Stimulated activated CD8-positive, alpha-beta memory T cell treated with anti-CD3 and anti-CD28 coated beads, Interleukin-15, amount 100 ng/mL, for 4 hours (primary cell): ENCODE measurements around the gene CAMKK2.
"Not testable (repeated sequence)": the region's sequence is repeated elsewhere in the genome, so short reads cannot be mapped to it uniquely, and the experiment has no call there.

ENCODE experiments used
- DNase-seq, 2 donors: peaks; one replicate each; pipeline ENCODE4 v3.0.0-alpha.2; 2020; ENCODE audit warnings: low read depth in 2 of 2

Gene CAMKK2

DNA sequence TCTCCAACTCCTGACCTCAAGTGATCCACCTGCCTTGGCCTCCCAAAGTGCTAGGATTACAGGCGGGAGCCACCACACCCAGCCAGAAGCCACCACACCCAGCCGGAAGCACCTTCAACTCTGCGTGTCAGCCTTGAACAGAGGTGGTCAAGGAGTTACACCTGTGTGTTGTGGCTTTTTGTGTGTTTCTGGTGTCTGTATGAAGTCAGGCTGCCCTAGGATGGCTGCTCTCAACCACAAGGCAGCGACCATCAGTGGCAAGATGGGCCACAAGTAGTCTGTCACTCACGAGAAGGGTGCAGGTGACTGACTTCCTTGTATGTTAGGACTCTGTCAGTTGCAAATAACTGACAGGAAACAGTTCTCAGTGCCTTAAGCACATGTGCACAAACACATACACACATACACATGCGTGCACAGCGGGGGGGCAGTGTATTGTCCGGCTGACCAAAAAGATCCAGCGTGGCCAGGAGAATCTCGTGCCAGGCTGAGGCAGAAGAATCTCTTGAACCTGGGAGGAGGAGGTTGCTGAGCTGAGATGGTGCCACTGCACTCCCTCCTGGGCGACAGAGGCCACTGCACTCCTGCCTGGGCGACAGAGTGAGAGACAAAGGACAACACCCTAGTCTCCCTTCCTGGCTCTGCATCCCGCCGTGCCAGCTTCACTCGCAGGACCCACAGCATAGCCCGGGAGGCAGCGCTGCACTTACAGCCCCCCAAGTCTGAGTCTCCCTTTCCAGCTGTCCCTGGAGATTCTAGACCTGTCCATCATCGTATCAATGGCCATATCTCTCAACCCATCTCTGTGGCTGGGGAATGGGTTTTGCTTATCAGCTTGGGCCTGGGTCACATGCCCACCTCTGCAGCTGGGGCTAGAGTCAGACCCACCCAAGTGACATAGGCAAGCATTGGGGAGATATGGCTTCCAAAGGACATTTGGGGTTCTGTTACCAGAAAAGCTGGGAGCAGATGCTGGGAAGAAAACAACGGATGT lies 72.9 kb downstream of the CAMKK2 start:
- DNase-seq = no peak

DNA sequence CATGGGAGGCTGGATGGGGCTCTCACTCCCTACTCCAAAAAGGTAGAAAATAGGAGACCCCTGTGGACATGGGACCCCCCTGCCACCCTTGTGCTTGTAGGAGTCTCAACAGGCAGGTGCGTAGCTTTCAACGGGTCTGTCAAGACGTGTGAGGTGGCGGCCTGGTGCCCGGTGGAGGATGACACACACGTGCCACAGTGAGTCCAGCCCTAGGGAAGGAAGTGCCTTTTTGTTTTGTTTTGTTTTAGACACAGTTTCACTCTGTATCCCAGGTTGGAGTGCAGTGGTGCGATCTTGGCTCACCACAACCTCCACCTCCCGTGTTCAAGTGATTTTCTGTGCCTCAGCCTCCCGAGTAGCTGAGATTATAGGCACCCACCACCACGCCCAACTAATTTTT lies 73.7 kb downstream of the CAMKK2 start:
- no peak for DNase-seq

DNA sequence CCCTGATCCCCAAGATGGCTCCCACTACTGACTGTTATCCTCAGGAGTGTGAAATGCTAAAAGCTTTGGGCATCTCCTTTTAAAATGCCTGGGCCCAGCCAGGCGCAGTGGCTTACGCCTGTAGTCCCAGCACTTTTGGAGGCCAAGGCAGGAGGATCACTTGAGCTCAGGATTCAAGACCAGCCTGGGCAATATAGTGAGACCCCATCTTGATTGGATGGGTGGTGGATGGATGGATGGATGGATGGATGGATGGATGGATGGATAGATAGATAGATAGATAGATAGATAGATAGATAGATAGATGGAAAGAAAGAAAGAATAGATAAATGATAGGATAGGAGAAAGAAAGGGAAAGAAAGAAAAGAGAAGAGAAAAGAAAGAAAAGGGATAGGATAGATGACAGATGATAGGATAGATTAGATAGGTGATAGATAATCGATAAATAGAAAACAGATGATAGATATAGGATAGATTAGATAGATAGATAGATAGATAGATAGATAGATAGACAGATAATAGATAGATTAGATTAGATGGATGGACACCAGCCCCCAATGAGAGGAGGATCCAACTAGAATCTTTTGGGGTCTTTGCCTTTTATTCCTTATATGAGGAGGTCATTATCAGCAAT lies 77.0 kb downstream of the CAMKK2 start:
- DNase-seq = no peak

DNA sequence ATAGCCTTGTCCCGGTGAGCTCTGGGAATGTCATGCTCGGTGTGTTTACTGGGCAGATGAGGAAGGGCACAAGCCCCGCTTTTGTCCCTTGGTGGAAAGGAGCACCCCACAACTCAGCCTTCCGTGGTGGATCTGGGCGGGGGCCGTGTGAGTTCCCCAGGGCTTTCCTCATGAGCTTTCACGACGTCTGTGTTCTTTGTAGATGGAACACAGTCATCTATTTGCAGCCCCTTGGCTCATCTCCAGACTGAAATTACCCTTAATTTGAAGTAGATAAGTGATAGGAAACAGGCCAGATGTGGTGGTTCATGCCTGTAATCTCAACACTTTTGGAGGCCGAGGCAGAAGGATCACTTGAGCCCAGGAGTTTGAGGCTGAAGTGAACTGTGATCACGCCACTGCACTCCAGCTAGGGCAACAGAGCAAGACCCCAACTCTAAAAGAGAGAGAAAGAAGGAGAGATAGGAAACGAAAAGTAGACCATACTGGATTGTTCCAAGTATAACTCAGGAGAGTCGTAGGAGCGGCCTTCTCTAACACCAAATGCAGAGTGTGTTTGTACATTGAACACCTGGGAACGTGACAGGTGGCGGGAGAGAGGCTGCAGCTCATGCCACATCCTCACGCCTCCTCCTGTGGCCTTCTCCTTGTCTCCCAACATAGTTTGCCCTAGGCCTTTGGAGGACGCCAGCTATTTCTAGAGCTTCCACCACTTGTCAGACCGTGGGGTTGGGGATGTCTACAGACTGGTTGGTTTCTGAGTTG lies 77.7 kb downstream of the CAMKK2 start:
- DNase-seq = no peak

DNA sequence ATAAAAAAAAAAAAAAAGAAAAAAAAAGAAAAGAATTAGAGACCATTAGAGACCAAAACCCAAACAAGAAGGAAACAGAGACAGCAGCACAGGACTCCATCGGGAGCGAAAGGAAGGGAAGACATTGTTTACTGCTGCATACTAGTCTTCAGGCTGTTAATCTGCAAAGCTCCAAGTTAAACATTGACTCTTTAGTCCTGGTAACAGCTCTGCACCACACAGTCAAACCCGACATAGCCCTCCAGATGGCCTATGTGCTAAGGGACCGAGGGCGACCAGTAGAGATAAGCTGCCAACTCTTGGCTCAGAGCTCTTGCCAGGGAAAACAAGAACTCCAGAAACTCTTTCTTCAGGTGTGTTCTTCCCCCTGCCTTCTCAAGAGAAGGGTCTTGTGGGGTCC lies 78.7 kb downstream of the CAMKK2 start:
- DNase-seq = no peak

GRCh38 chr12:121217063-121217462 lies 79.4 kb downstream of the CAMKK2 start:
- no peak for DNase-seq

- DNase-seq = no peak
Observed at GRCh38 chr12:121216102-121216501, 80.4 kb downstream of the CAMKK2 start.

- no peak for DNase-seq
Observed at GRCh38 chr12:121214855-121215745, 81.4 kb downstream of the CAMKK2 start.

DNA sequence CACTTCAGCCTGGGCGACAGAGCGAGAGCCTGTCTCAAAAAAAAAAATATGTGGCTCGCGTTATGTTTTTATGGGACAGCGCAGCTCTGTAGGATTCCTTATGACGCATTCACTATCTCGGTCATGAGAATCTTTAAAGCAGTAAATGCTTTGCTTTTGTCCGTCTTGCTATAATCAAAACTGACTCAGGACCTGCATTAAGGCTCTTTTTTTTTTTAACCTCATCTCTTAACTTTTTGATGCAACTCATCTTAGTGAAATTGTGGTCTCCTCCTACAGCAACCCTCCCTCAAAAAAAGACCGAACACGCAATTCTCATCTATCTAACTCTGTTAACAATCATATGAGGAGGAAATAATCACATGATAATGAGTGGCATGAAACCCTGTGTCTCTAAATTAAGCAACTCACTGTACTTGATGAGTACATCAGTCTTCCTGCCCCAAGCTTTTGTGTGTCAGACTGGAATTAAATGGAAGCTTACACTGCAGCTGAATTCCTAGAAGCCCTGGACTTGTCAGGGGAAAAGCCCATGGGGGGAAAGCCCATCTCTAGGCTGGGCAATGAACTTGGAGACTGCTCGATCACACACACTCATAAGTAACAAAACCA lies 82.2 kb downstream of the CAMKK2 start:
- no peak for DNase-seq

DNA sequence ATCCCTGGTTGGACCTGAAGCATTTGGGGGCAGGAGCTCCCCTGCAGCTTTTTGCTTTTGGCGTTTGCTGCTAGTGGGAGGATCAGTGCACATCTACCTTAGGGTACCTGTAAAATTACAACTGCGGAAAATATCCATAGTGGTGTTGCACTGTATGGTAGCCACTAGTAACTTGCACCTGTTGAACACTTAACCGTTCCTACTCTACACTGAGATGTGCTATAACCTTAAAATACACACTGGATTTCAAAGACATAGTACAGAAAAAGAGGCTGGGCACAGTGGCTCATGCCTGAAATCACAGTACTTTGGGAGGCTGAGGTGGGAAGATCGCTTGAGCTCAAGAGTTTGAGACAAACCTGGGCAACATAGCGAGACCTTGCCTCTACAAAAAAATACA lies 83.6 kb downstream of the CAMKK2 start:
- DNase-seq = no peak

DNA sequence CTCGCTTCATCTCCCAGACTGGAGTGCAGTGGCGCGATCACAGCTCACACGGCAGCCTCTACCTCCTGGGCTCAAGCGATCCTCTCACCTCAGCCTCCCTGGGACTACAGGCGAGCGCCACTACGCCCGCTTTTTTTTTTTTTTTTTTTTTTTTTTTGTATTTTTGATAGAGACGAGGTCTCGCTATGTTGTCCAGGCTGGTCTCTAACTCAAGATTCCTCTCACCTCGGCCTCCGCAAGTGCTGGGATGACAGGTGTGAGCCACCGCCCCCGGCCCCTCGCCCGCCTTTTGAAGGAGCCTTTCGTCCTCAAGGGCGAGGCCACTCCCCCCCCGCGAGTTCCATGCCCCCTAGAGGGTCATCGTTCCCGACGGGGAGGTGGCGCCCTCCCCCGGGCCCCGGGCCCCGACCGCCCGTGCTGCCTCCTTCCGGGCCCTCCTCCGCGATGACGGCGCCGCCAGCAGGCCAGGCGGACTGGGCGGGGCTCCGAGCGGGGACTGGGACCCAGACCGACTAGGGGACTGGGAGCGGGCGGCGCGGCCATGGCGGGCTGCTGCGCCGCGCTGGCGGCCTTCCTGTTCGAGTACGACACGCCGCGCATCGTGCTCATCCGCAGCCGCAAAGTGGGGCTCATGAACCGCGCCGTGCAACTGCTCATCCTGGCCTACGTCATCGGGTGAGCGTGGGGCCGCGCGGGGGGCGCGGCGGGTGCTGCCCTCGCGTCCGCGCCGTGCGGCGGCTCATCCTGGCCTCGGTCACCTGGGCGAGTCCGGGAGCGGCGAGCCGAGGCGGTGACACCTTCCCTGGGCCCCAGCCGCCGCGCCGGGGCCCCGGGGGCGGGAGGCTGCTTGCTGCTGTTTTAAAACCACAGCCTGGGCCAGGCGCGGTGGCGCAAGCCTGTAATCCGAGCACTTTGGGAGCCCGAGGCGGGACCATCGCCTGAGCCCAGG lies 86.6 kb downstream of the CAMKK2 start, which contains the start of gene P2RX4:
TSS of gene P2RX4 (plus strand) at position 506 of the 949 bp plus-strand sequence. CDS start at position 542, 36 bp downstream.
- DNase-seq = peak; percentile 64 to 80

DNA sequence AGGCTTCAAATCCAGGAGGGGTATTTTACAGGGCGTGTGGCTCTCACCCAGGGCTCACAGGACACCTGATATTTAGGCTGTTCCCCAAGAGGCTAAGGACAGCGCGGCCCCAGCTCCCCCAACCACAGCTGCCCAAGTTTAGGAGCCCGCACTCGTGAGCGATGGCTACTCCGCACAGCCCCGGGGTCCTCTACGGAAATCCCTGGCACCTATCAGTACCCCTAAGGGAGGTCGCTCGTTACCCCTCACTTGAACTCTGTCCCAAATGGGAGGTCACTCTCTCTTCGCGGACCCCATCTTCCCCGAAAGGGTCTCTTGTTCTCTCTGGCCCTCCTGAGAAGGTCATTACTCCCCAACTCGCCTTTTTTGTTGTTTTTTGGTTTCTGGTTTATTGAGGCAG lies 87.3 kb downstream of the CAMKK2 start:
- DNase-seq = no peak

DNA sequence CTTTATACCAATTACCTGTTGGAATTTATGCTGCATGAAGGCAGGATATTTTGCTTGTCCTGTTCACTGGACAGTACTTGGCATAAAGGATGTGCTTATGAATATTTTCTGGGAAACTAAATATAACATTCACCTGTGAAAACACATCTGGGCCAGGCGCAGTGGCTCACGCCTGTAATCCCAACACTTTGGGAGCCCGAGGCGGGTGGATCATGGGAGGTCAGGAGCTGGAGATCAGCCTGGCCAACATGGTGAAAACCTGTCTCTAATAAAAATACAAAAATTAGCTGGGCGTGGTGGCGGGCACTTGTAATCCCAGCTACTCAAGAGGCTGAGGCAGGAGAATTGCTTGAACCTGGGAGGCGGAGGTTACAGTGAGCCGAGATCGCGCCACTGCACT lies 87.9 kb downstream of the CAMKK2 start:
- not testable (repeated sequence) for DNase-seq

DNA sequence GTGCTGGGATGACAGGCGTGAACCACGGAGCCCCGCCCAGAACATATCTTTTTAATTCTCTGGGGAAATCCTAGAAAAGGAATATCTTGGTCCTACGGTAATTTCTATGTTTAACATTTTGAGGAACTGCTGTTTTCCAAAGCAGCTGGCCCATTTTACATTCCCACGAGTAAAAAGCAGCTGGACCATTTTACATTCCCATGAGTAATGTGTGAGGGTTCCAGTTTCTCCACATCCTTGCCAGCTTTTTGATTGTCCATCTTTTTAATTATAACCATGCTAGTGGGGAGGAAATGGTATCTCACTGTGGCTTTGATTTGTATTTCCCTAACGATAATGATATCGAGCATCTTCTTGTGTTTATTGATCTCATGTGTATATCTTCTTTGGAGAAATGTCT lies 91.0 kb downstream of the CAMKK2 start:
- DNase-seq = no peak

GRCh38 chr12:121203482-121203881 lies 93.0 kb downstream of the CAMKK2 start:
- no peak for DNase-seq

DNA sequence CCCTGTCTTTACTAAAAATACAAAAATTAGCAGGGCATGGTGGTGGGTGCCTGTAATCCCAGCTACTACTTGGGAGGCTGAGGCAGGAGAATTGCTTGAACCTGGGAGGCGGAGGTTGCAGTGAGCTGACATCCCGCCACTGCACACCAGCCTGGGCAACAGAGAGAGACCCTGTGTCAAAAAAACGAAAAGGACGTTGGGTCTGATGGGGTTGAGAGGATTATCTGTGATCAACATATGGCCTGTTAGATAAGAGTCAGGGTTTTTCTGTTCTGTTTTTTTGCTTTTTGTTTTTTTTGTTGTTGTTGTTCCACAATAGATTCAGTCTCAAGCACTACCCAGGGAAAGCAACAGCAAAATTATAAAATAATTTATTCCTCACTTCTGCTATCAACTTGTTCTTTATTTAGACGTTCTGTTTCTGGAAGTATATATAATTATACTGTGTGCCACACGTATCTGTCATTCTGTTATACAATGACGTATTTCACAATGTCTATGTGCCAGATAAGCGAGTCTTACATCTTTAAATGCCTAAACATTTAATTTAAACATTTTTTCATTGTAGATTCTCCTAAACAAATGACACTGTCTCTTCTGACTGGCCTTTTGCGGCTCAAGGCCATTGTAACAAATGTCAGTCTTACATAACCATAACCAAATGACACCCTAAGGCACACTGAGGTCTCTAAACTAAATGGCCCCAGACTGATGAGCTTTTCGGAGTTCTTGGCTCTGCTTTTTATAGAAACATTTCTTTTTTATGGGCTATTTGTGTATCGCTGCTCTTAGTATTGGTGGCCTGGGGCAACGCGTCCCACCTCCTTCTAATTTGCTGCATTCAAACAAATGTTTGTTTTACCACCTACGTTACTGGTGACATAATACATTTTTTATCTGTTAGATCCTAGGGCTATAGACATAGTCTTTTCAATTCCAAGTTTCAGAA lies 93.8 kb downstream of the CAMKK2 start:
- DNase-seq = no peak

DNA sequence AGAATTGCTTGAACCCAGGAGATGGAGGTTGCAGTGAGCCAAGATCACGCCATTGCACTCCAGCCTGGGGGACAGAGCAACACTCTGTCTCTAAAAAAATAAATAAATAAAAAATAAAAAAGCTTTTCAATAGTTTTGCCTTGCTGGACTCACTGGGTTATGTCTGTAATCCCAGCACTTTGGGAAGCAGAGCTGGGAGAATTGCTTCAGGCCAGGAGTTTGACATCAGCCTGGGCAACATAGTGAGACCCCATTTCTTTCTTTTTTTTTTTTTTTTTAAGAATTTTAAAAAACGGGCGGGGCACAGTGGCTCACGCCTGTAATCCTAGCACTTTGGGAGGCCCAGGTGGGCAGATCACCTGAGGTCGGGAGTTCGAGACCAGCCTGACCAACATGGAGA lies 95.4 kb downstream of the CAMKK2 start:
- not testable (repeated sequence) for DNase-seq

GRCh38 chr12:121198949-121199348 lies 97.6 kb downstream of the CAMKK2 start:
- DNase-seq = no peak
